Measurements from ENCODE around the gene SLIT3.

The SLIT3 gene

DNA sequence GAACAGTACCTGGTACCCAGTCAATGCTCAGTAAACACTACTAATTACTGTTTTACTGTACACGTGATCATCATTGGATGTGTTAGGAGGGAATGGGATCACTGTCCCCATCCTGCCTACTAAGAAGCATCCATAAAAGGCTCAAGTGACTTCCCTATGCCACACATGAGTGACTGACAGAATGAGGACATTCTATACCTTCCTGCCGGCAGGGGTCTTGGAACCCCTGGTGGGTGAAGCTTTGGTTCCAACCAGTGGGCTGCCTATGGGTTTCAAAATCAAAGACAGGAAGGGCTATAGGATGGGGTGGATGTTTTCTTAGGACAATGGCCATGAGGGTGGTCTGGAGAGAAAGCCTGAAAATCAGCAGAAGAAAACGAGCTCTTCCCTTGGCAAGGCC is 512.2 kb downstream of the SLIT3 start:
- no peak overlapping the region for H3K27ac ChIP-seq
- H2AFZ ChIP-seq: no peak overlapping the region
- H3K9me3 ChIP-seq (ENCODE audit: control insufficient read depth, low read length): no peaks in the 10 kb centered on the region
- H3K4me2 ChIP-seq (ENCODE audit: low read length): no peak overlapping the region
- H3K4me1 ChIP-seq: no peaks in the 10 kb centered on the region
- no peaks in the 10 kb centered on the region for H3K36me3 ChIP-seq (ENCODE audit: control insufficient read depth, insufficient read depth, low read length)
- H3K9ac ChIP-seq: no peak overlapping the region
- no peak overlapping the region for H3K4me3 ChIP-seq (ENCODE audit: low read depth, low read length)
- no peak for TF ChIP-seq CTCF (IDR thresholded peaks at IDR 0.05)
- H3K27me3 ChIP-seq (ENCODE audit: control insufficient read depth, insufficient read depth, low read length): no peaks in the 10 kb centered on the region
- H3K79me2 ChIP-seq: no peaks in the 10 kb centered on the region

DNA sequence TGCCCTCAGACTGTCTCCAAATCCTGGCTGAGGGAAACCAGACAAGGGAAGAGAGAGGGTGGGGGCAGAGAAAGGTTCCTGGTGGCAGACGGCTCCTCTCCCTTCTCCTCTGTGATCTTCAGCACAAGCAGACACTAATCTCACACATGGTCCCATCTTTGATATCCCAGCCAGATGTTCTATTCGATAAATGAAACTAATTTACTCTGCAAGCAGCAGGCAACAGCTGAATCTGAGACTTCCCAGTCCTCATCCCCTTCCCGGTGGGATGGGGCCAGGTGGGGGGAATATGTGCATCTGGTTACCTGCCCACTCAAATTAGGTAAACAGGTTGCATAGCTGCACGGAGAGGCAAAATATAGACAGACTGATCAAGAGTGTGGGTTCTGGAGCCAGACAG is 512.8 kb downstream of the SLIT3 start:
- H3K9me3 ChIP-seq (ENCODE audit: control insufficient read depth, low read length): no peaks in the 10 kb centered on the region
- H3K4me2 ChIP-seq (ENCODE audit: low read length): no peak overlapping the region
- no peaks in the 10 kb centered on the region for H3K79me2 ChIP-seq
- H3K9ac ChIP-seq: no peak overlapping the region
- no peaks in the 10 kb centered on the region for H3K4me1 ChIP-seq
- no peaks in the 10 kb centered on the region for H3K36me3 ChIP-seq (ENCODE audit: control insufficient read depth, insufficient read depth, low read length)
- no peak overlapping the region for H3K27ac ChIP-seq
- no peak overlapping the region for H3K4me3 ChIP-seq (ENCODE audit: low read depth, low read length)
- no peak for TF ChIP-seq CTCF (IDR thresholded peaks at IDR 0.05)
- no peak overlapping the region for H2AFZ ChIP-seq
- no peaks in the 10 kb centered on the region for H3K27me3 ChIP-seq (ENCODE audit: control insufficient read depth, insufficient read depth, low read length)

- Histone ChIP-seq H3K4me3 (ENCODE audit: low read depth, low read length) (no peak overlapping the region), H3K9ac (no peak overlapping the region), H3K4me2 (ENCODE audit: low read length) (no peak overlapping the region), H2AFZ (no peak overlapping the region), H3K36me3 (ENCODE audit: control insufficient read depth, insufficient read depth, low read length) (no peaks in the 10 kb centered on the region), H3K27ac (no peak overlapping the region), H3K4me1 (no peaks in the 10 kb centered on the region), H3K27me3 (ENCODE audit: control insufficient read depth, insufficient read depth, low read length) (no peaks in the 10 kb centered on the region), H3K9me3 (ENCODE audit: control insufficient read depth, low read length) (no peaks in the 10 kb centered on the region), H3K79me2 (no peaks in the 10 kb centered on the region)
- TF ChIP-seq CTCF (IDR thresholded peaks at IDR 0.05): no peak
Measured at GRCh38 chr5:168786147-168786546, 514.8 kb downstream of the SLIT3 start.

- no peaks in the 10 kb centered on the region for H3K9me3 ChIP-seq (ENCODE audit: control insufficient read depth, low read length)
- H3K79me2 ChIP-seq: no peaks in the 10 kb centered on the region
- no peaks in the 10 kb centered on the region for H3K27me3 ChIP-seq (ENCODE audit: control insufficient read depth, insufficient read depth, low read length)
- H3K4me2 ChIP-seq (ENCODE audit: low read length): no peak overlapping the region
- no peak overlapping the region for H3K27ac ChIP-seq
- no peak overlapping the region for H3K4me3 ChIP-seq (ENCODE audit: low read depth, low read length)
- no peak for TF ChIP-seq CTCF (IDR thresholded peaks at IDR 0.05)
- H3K4me1 ChIP-seq: no peaks in the 10 kb centered on the region
- H3K36me3 ChIP-seq (ENCODE audit: control insufficient read depth, insufficient read depth, low read length): no peaks in the 10 kb centered on the region
- H3K9ac ChIP-seq: no peak overlapping the region
- no peak overlapping the region for H2AFZ ChIP-seq
Measured at GRCh38 chr5:168784454-168784853, 516.5 kb downstream of the SLIT3 start.

- H3K9ac ChIP-seq: no peak overlapping the region
- no peak overlapping the region for H3K27ac ChIP-seq
- TF ChIP-seq CTCF (IDR thresholded peaks at IDR 0.05): no peak
- H3K27me3 ChIP-seq (ENCODE audit: control insufficient read depth, insufficient read depth, low read length): no peaks in the 10 kb centered on the region
- H3K9me3 ChIP-seq (ENCODE audit: control insufficient read depth, low read length): no peaks in the 10 kb centered on the region
- H3K4me2 ChIP-seq (ENCODE audit: low read length): no peak overlapping the region
- no peaks in the 10 kb centered on the region for H3K4me1 ChIP-seq
- no peaks in the 10 kb centered on the region for H3K79me2 ChIP-seq
- no peak overlapping the region for H2AFZ ChIP-seq
- H3K36me3 ChIP-seq (ENCODE audit: control insufficient read depth, insufficient read depth, low read length): no peaks in the 10 kb centered on the region
- H3K4me3 ChIP-seq (ENCODE audit: low read depth, low read length): no peak overlapping the region
Measured at GRCh38 chr5:168781941-168782571, 518.9 kb downstream of the SLIT3 start.
